Endothelial cell of umbilical vein (primary cell): ENCODE measurements around the gene MAPK8IP2. TPM values are rescaled to one million over a fixed set of nuclear protein-coding genes. Genes with fewer than 3 reads are reported as not detected.

Source experiments
- BruUV-seq: library from RNA; stranded (reverse); fragments of 400-500 nt; replicated peaks from 2 replicates; lab custom pipeline; 2021; lab: Mats Ljungman, UMichigan
- CTCF ChIA-PET: fragments of 300-600, 350-600 bp; sonication (Branson Sonifier 250); formaldehyde crosslinking; loops from one replicate; lab custom pipeline; 2021; ENCODE audit warnings: antibody characterized with exemption, inconsistent platforms; lab: Charles Lee
- POLR2A ChIA-PET: fragments of 300-600, 350-600 bp; sonication (Branson Sonifier 250); formaldehyde crosslinking; loops from one replicate; lab custom pipeline; 2021; ENCODE audit warnings: antibody characterized with exemption, inconsistent platforms; lab: Charles Lee
- DNase-seq: peaks from one replicate; pipeline ENCODE4 v3.0.0-alpha.2; 2011; ENCODE audit warnings: low read depth, low spot score
- FAIRE-seq: peaks from 2 replicates; lab custom pipeline; 2011; peaks lifted over from hg19 to GRCh38; lab: Jason Lieb, UNC
- H2AFZ ChIP-seq: 2 replicates; pipeline ENCODE4 v1.6.0; 2012; ENCODE audit warnings: low read depth, low read length, control low read depth, inconsistent platforms
- H3K27ac ChIP-seq: 2 replicates; pipeline ENCODE4 v1.5.1; 2011; ENCODE audit warnings: low read depth, mild to moderate bottlenecking, control low read depth, low read length, moderate library complexity; ENCODE audit not compliant: insufficient read depth
- H3K27me3 ChIP-seq, 2 experiments: 2 replicates each; pipeline versions ENCODE4 v1.6.0 to v1.6.1; 2011; ENCODE audit warnings: low read length in 2 of 2, mixed read lengths in 1 of 2; ENCODE audit not compliant: control insufficient read depth in 2 of 2, insufficient read depth in 2 of 2
- H3K36me3 ChIP-seq, 2 experiments: 2 replicates in 1 of 2; 3 replicates in 1 of 2; pipeline ENCODE4 v1.5.1; 2011; ENCODE audit warnings: low read length in 2 of 2, mild to moderate bottlenecking in 1 of 2, moderate library complexity in 1 of 2; ENCODE audit not compliant: control insufficient read depth in 2 of 2, insufficient read depth in 2 of 2; ENCODE audit errors: extremely low read depth in 1 of 2
- H3K4me1 ChIP-seq: 3 replicates; pipeline ENCODE4 v1.5.1; 2011; ENCODE audit warnings: mild to moderate bottlenecking, low read length; ENCODE audit not compliant: control insufficient read depth, insufficient read depth; ENCODE audit errors: extremely low read depth
- H3K4me2 ChIP-seq: 2 replicates; pipeline ENCODE4 v1.6.1; 2011; ENCODE audit warnings: low read length, control low read depth, mixed read lengths; ENCODE audit not compliant: insufficient read depth
- H3K4me3 ChIP-seq, 3 experiments: fragments of 200-600 bp in 1 of 3; sonication (generic), shearing (Covaris generic) in 1 of 3; replicated peaks in 1 of 3; 2 replicates each; pipeline ENCODE4 v1.5.1; 2011 to 2016; ENCODE audit warnings: control low read depth in 3 of 3, low read length in 3 of 3, mild to moderate bottlenecking in 2 of 3, inconsistent platforms in 1 of 3, low read depth in 1 of 3, moderate library complexity in 1 of 3; ENCODE audit not compliant: insufficient read depth in 1 of 3
- H3K79me2 ChIP-seq: 2 replicates; pipeline ENCODE4 v1.6.0; 2012; ENCODE audit warnings: low read length, inconsistent platforms; ENCODE audit not compliant: control insufficient read depth, insufficient read depth
- H3K9ac ChIP-seq: replicated peaks from 2 replicates; pipeline ENCODE3; 2011; ENCODE audit warnings: low read length, control low read depth; ENCODE audit not compliant: insufficient read depth; ENCODE audit errors: extremely low read depth
- H3K9me1 ChIP-seq: replicated peaks from 3 replicates; pipeline ENCODE4 v1.6.0; 2011; ENCODE audit warnings: mild to moderate bottlenecking, low read length; ENCODE audit not compliant: control insufficient read depth, insufficient read depth; ENCODE audit errors: extremely low read depth
- H3K9me3 ChIP-seq: replicated peaks from 2 replicates; pipeline ENCODE4 v1.5.1; 2012; ENCODE audit warnings: low read length, inconsistent platforms; ENCODE audit not compliant: control insufficient read depth, insufficient read depth
- H4K20me1 ChIP-seq: replicated peaks from 2 replicates; pipeline ENCODE3; 2011; ENCODE audit warnings: mild to moderate bottlenecking, low read length; ENCODE audit not compliant: control insufficient read depth, insufficient read depth; ENCODE audit errors: extremely low read depth
- CTCF ChIP-seq, 2 donors: IDR thresholded peaks; 1 replicate in 1 of 2; 2 replicates in 1 of 2; pipeline ENCODE4 v1.5.1; 2011; ENCODE audit warnings: low read length in 2 of 2, mild to moderate bottlenecking in 2 of 2, moderate library complexity in 2 of 2, control low read depth in 1 of 2, inconsistent platforms in 1 of 2, low read depth in 1 of 2; ENCODE audit not compliant: insufficient read depth in 1 of 2; ENCODE audit errors: extremely low read depth in 1 of 2
- EZH2 ChIP-seq: IDR thresholded peaks from 2 replicates; pipeline ENCODE4 v1.6.1; 2012; ENCODE audit warnings: borderline replicate concordance, low read depth, mild to moderate bottlenecking, moderate library complexity, low read length, inconsistent platforms; ENCODE audit not compliant: severe bottlenecking
- FOS ChIP-seq: IDR thresholded peaks from 2 replicates; pipeline ENCODE4 v1.6.1; 2011; ENCODE audit warnings: mild to moderate bottlenecking, low read length, moderate library complexity, borderline replicate concordance; ENCODE audit not compliant: insufficient read depth
- GATA2 ChIP-seq: IDR thresholded peaks from 2 replicates; pipeline ENCODE4 v1.7.0; 2011; ENCODE audit warnings: low read depth, mild to moderate bottlenecking, moderate library complexity, mixed read lengths, low read length; ENCODE audit not compliant: insufficient read length, insufficient read depth
- JUN ChIP-seq: IDR thresholded peaks from 2 replicates; pipeline ENCODE4 v1.6.1; 2011; ENCODE audit warnings: borderline replicate concordance, low read depth; ENCODE audit not compliant: insufficient read length, insufficient read depth
- MAX ChIP-seq: IDR thresholded peaks from 2 replicates; pipeline ENCODE4 v1.6.1; 2011; ENCODE audit not compliant: insufficient read depth, insufficient read length
- MYC ChIP-seq: IDR thresholded peaks from one replicate; pipeline ENCODE4 v1.6.1; 2011; ENCODE audit warnings: mild to moderate bottlenecking, low read depth, low read length
- POLR2A ChIP-seq: IDR thresholded peaks from 2 replicates; pipeline ENCODE4 v1.6.1; 2012; ENCODE audit warnings: low read depth, mild to moderate bottlenecking, control low read depth, low read length
- POLR2AphosphoS5 ChIP-seq: IDR thresholded peaks from 2 replicates; pipeline ENCODE4 v1.6.1; 2012; ENCODE audit warnings: low read depth, mild to moderate bottlenecking, control low read depth, low read length, moderate library complexity; ENCODE audit not compliant: insufficient read depth
- dilution Hi-C: fragments of 300-500 bp; cut with MboI; formaldehyde crosslinking; loops from one replicate; pipeline ENCODE4 v1.15.0; 2019; ENCODE audit warnings: low sequenced_read_pairs; ENCODE audit not compliant: extremely low pct_ligation_motif_present
- intact Hi-C: fragments of 100-400 bp; cut with micrococcal nuclease; formaldehyde crosslinking; loops from one replicate; pipeline ENCODE4 v1.10.0; 2022
- polyA plus RNA-seq, 4 experiments: library from polyadenylated mRNA; depleted of rRNA in 3 of 4; stranded (reverse) in 3 of 4; unstranded in 1 of 4; fragments of >200 nt; gene quantifications; 2 replicates each; pipeline versions ENCODE4 v1.2.1 to v1.2.3, GENCODE V29; 2011 to 2012; ENCODE audit warnings: missing spikeins in 1 of 4
- total RNA-seq: library from RNA; stranded (reverse); gene quantifications from 2 replicates; pipeline ENCODE4 v1.2.3, GENCODE V29; 2021

MAPK8IP2 gene
- total and polyA plus RNA-seq, 2 donors (not counting 3 experiments of a cell fraction or from before 2014, with no cell fraction given): 0.21 to 0.31 TPM

GRCh38 chr22:50568626-50569025 is 32.0 kb upstream of the MAPK8IP2 start:
- no TSS peak for BruUV-seq

GRCh38 chr22:50569041-50569459 is 31.5 kb upstream of the MAPK8IP2 start:
- Histone ChIP-seq H3K4me1 (no peaks in the 10 kb centered on the region), H3K36me3 (no peaks in the 10 kb centered on the region), H3K27ac (no peak overlapping the region), H3K4me2 (no peak overlapping the region), H3K79me2 (no peaks in the 10 kb centered on the region), H3K9me1 (no peaks in the 10 kb centered on the region), H2AFZ (no peak overlapping the region), H3K9me3 (no peaks in the 10 kb centered on the region), H4K20me1 (no peaks in the 10 kb centered on the region), H3K27me3 (peaks cover 0 to 5% of the 10 kb centered on the region in 2 experiments), H3K4me3 (no peak overlapping the region), H3K9ac (no peak overlapping the region)
- DNase-seq (no peak), FAIRE-seq (no peak)
- no TSS peak for BruUV-seq
- ChIA-PET CTCF (interaction anchor here (0.9 to 1.8 kb wide), 2 partner anchors 9 to 52 kb away, joined by 4 to 5 read pairs; no protein-coding TSS in a partner anchor), POLR2A (no interaction called here)
- intact Hi-C loops (no loop called here), dilution Hi-C loops (no loop called here)
- no peak for TF ChIP-seq POLR2AphosphoS5
- TF ChIP-seq CTCF (IDR thresholded peaks at IDR 0.05; ENCODE audit: extremely low read depth in 1 of 2, insufficient read depth in 1 of 2, low read depth in 1 of 2, low read length in 2 of 2): no peak
- TF ChIP-seq JUN: no peak
- no peak for TF ChIP-seq MAX
- TF ChIP-seq EZH2: no peak
- TF ChIP-seq GATA2: no peak
- TF ChIP-seq POLR2A: no peak
- no peak for TF ChIP-seq MYC
- TF ChIP-seq FOS: no peak

More at GRCh38 chr22:50568626-50569025, 32.0 kb upstream of the MAPK8IP2 start:
- FAIRE-seq (no peak), DNase-seq (no peak)
- Histone ChIP-seq H4K20me1 (no peaks in the 10 kb centered on the region), H3K9me3 (no peaks in the 10 kb centered on the region), H3K9ac (no peak overlapping the region), H3K4me2 (no peak overlapping the region), H3K79me2 (no peaks in the 10 kb centered on the region), H3K4me1 (no peaks in the 10 kb centered on the region), H3K36me3 (no peaks in the 10 kb centered on the region), H3K27ac (no peak overlapping the region), H3K9me1 (no peaks in the 10 kb centered on the region), H3K27me3 (peaks cover 3 to 6% of the 10 kb centered on the region in 2 experiments), H3K4me3 (no peak overlapping the region), H2AFZ (no peak overlapping the region)
- TF ChIP-seq MYC: no peak
- TF ChIP-seq POLR2AphosphoS5: no peak
- TF ChIP-seq POLR2A: no peak
- TF ChIP-seq MAX: no peak
- TF ChIP-seq JUN: no peak
- intact Hi-C loops (no loop called here), dilution Hi-C loops (no loop called here)
- ChIA-PET POLR2A (no interaction called here), CTCF (interaction anchor here (0.9 to 1.8 kb wide), 2 partner anchors 8 to 52 kb away, joined by 4 to 5 read pairs; no protein-coding TSS in a partner anchor)
